H1 (cell line): ENCODE data around the gene PARD3. TPM values are rescaled to one million over a fixed set of nuclear protein-coding genes. Genes with fewer than 3 reads are reported as not detected.

ENCODE experiments used
- SIRT6 ChIP-seq: IDR thresholded peaks from one replicate; pipeline ENCODE4 v1.7.1; 2012; ENCODE audit warnings: low read length, inconsistent platforms
- SP2 ChIP-seq: IDR thresholded peaks from 2 replicates; pipeline ENCODE4 v1.6.1; 2012; ENCODE audit warnings: mild to moderate bottlenecking, low read length, inconsistent platforms
- polyA plus RNA-seq, 7 experiments: library from polyadenylated mRNA; depleted of rRNA in 3 of 7; stranded (reverse) in 5 of 7; unstranded in 2 of 7; fragments of >200 nt in 5 of 7; fragments of 200-250 nt in 2 of 7; gene quantifications; 1 replicate in 5 of 7; 2 replicates in 1 of 7; 4 replicates in 1 of 7; pipeline versions ENCODE4 v1.2.1 to v1.2.3, GENCODE V29; 2011 to 2013; ENCODE audit warnings: missing spikeins in 2 of 7, mixed read lengths in 2 of 7
- total RNA-seq: library from RNA; stranded (reverse); fragmentation: NEBNext Ultra II Directional; extraction: Animal tissue kit (Norgen Biotek cat#: 25700); gene quantifications from 2 replicates; pipeline ENCODE4 v1.2.1, GENCODE V29; 2021

The PARD3 gene
- total and polyA plus RNA-seq, 2 of the 8 experiments (the other 6 are each of a cell fraction or from before 2014, with no cell fraction given): 19.7 to 49.1 TPM

GRCh38 chr10:34824870-34825269 is 9.8 kb upstream of the PARD3 start (continued):
- TF ChIP-seq SP2 (no peak), SIRT6 (no peak)
